ENCODE data around the gene SYT2. TPM values are rescaled to one million over a fixed set of nuclear protein-coding genes. Genes with fewer than 3 reads are reported as not detected.
"Not testable (repeated sequence)": the region's sequence is repeated elsewhere in the genome, so short reads cannot be mapped to it uniquely, and the experiment has no call there.

The SYT2 gene
- total and polyA plus RNA-seq, 9 of the 15 experiments (the other 6 are each of a cell fraction or from before 2014, with no cell fraction given): not detected

GRCh38 chr1:202639500-202639899 is 70.8 kb downstream of the SYT2 start:
- H3K9me1 ChIP-seq (ENCODE audit: control insufficient read depth, insufficient read depth, low read length): no peaks in the 10 kb centered on the region
- BruUV-seq (replicated peaks): no TSS peak
- no peak overlapping the region for H3K4me3 ChIP-seq
- no peak overlapping the region for H3K4me2 ChIP-seq (ENCODE audit: insufficient read depth, low read length)
- ChIA-PET CTCF (ENCODE audit: low intra/inter-chr PET ratio) (no interaction called here), POLR2A (interaction anchor here (0.7 kb wide), 1 partner anchor 12 kb away, joined by 3 read pairs; no protein-coding TSS in a partner anchor)
- peaks cover 38 to 71% of the 10 kb centered on the region in 2 experiments for H3K27me3 ChIP-seq (ENCODE audit: control insufficient read depth in 2 of 2, insufficient read depth in 2 of 2, low read length in 2 of 2)
- H3K79me2 ChIP-seq (ENCODE audit: control insufficient read depth, insufficient read depth, low read length): no peaks in the 10 kb centered on the region
- TF ChIP-seq ZNF609 (CRISPR knock-in tag; IDR thresholded peaks at IDR 0.05; ENCODE audit: borderline replicate concordance) (no peak), MXI1 (IDR thresholded peaks at IDR 0.05; ENCODE audit: low read depth, low read length) (no peak), SREBF1 (IDR thresholded peaks at IDR 0.05; ENCODE audit: borderline replicate concordance, low read depth, low read length) (no peak), DMBX1 (CRISPR knock-in tag; IDR thresholded peaks at IDR 0.05; ENCODE audit: borderline replicate concordance) (no peak), SIX5 (IDR thresholded peaks at IDR 0.05; ENCODE audit: borderline replicate concordance in 1 of 2, insufficient read depth in 1 of 2, low read depth in 1 of 2, low read length in 2 of 2) (no peak), GATAD2A (IDR thresholded peaks at IDR 0.05) (no peak), TRIM25 (IDR thresholded peaks at IDR 0.05; ENCODE audit: borderline replicate concordance) (no peak), SLC30A9 (CRISPR knock-in tag; IDR thresholded peaks at IDR 0.05) (no peak), ZBED1 (IDR thresholded peaks at IDR 0.05) (no peak)
- intact Hi-C loops (cut with micrococcal nuclease) (no loop called here), in situ Hi-C loops (cut with MboI) (no loop called here)
- no peaks in the 10 kb centered on the region for H3K9me3 ChIP-seq (replicated peaks; ENCODE audit: control insufficient read depth, insufficient read depth, low read depth, low read length)
- ATAC-seq (no peak), FAIRE-seq (no peak), DNase-seq (ENCODE audit: extremely low read depth in 1 of 4, low spot score in 3 of 4) (peak in 1 of 4 experiments; percentile 7)
- H2AFZ ChIP-seq (ENCODE audit: low read depth, low read length): no peak overlapping the region
- no peak overlapping the region for H3K27ac ChIP-seq (ENCODE audit: extremely low read depth, low read depth, low read length)
- peaks cover 9% of the 10 kb centered on the region; the same call in 1 of the 2 replicates for H4K20me1 ChIP-seq (replicated peaks; ENCODE audit: control insufficient read depth, insufficient read depth, low read length)
- H3K9ac ChIP-seq (ENCODE audit: insufficient read depth in 1 of 2, low read depth in 2 of 2, low read length in 2 of 2): no peak overlapping the region; a peak in 1 of 4 replicates
- no peaks in the 10 kb centered on the region for H3K36me3 ChIP-seq (ENCODE audit: control insufficient read depth, insufficient read depth, low read length)
- peaks cover 0 to 28% of the 10 kb centered on the region in 2 experiments; a peak in 2 of 5 replicates for H3K4me1 ChIP-seq (replicated peaks in 1 of 2; ENCODE audit: control insufficient read depth in 2 of 2, insufficient read depth in 2 of 2, low read length in 2 of 2)
- 3% methylated on average over 9 of the region's 9 CpGs for WGBS (ENCODE audit: insufficient coverage, low coverage, missing lambda C conversion rate)

GRCh38 chr1:202638701-202639305 is 71.5 kb downstream of the SYT2 start:
- ATAC-seq, FAIRE-seq: not testable (repeated sequence)
- WGBS (ENCODE audit: insufficient coverage, low coverage, missing lambda C conversion rate): 3% methylated on average over 9 of the region's 9 CpGs

More at GRCh38 chr1:202638701-202639305, 71.5 kb downstream of the SYT2 start:
- POLR2A ChIA-PET: interaction anchor here (1.0 to 1.6 kb wide), 2 partner anchors 8 to 147 kb away, joined by 3 to 5 read pairs; no protein-coding TSS in a partner anchor
- H3K4me2 ChIP-seq (ENCODE audit: insufficient read depth, low read length); H3K9ac ChIP-seq (ENCODE audit: insufficient read depth in 1 of 2, low read depth in 2 of 2, low read length in 2 of 2); H3K36me3 ChIP-seq (ENCODE audit: control insufficient read depth, insufficient read depth, low read length); intact Hi-C loops (cut with micrococcal nuclease); H4K20me1 ChIP-seq (replicated peaks; ENCODE audit: control insufficient read depth, insufficient read depth, low read length); H3K9me3 ChIP-seq (replicated peaks; ENCODE audit: control insufficient read depth, insufficient read depth, low read depth, low read length); H2AFZ ChIP-seq (ENCODE audit: low read depth, low read length); in situ Hi-C loops (cut with MboI); H3K79me2 ChIP-seq (ENCODE audit: control insufficient read depth, insufficient read depth, low read length); H3K4me3 ChIP-seq; H3K27ac ChIP-seq (ENCODE audit: extremely low read depth, low read depth, low read length); BruUV-seq (replicated peaks); CTCF ChIA-PET (ENCODE audit: low intra/inter-chr PET ratio); H3K9me1 ChIP-seq (ENCODE audit: control insufficient read depth, insufficient read depth, low read length); DNase-seq (ENCODE audit: extremely low read depth in 1 of 4, low spot score in 3 of 4): not testable (repeated sequence)
- Histone ChIP-seq H3K27me3 (ENCODE audit: control insufficient read depth in 2 of 2, insufficient read depth in 2 of 2, low read length in 2 of 2) (peaks cover 32 to 64% of the 10 kb centered on the region in 2 experiments), H3K4me1 (replicated peaks in 1 of 2; ENCODE audit: control insufficient read depth in 2 of 2, insufficient read depth in 2 of 2, low read length in 2 of 2) (peaks cover 0 to 23% of the 10 kb centered on the region in 2 experiments; a peak in 2 of 5 replicates)
